ENCODE results near the gene ACSS2.

The ACSS2 gene

DNA sequence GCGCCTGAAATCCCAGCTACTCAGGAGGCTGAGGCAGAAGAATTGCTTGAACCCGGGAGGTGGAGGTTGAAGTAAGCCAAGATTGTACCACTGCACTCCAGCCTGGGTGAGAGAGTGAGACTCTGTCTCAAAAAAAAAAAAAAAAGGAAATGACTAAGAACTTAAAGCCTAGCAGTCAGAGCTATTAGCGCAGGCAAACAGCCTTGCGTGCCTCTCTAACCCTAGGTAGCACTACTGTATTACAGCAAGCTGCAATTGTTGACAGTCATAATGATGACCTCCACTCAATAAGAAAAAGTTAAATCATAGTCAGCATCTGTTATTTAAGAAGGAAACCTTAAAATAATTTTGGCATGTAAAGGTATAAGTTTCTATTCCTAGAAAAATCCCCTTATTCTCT, 64.8 kb downstream of the ACSS2 start:
- no peak overlapping the region for H3K4me3 ChIP-seq (IDR thresholded peaks at IDR 0.05; ENCODE audit: insufficient read depth, low read depth, low read length)
- H3K27ac ChIP-seq: no peak overlapping the region
- H3K36me3 ChIP-seq (ENCODE audit: insufficient read depth): no peaks in the 10 kb centered on the region
- H3K4me1 ChIP-seq (ENCODE audit: low read depth, poor library complexity, severe bottlenecking): peaks cover 17% of the 10 kb centered on the region
- no peaks in the 10 kb centered on the region for H3K79me2 ChIP-seq (ENCODE audit: insufficient read depth, low read depth)
- no peaks in the 10 kb centered on the region for H4K20me1 ChIP-seq (ENCODE audit: insufficient read depth)
- H2AFZ ChIP-seq (ENCODE audit: low read depth): no peak overlapping the region
- H3K9ac ChIP-seq: no peak overlapping the region
- TF ChIP-seq, protein P1, sequence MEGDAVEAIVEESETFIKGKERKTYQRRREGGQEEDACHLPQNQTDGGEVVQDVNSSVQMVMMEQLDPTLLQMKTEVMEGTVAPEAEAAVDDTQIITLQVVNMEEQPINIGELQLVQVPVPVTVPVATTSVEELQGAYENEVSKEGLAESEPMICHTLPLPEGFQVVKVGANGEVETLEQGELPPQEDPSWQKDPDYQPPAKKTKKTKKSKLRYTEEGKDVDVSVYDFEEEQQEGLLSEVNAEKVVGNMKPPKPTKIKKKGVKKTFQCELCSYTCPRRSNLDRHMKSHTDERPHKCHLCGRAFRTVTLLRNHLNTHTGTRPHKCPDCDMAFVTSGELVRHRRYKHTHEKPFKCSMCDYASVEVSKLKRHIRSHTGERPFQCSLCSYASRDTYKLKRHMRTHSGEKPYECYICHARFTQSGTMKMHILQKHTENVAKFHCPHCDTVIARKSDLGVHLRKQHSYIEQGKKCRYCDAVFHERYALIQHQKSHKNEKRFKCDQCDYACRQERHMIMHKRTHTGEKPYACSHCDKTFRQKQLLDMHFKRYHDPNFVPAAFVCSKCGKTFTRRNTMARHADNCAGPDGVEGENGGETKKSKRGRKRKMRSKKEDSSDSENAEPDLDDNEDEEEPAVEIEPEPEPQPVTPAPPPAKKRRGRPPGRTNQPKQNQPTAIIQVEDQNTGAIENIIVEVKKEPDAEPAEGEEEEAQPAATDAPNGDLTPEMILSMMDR (conservative IDR thresholded peaks at IDR 0.05; ENCODE audit: low read depth, low read length): no peak
- H3K4me2 ChIP-seq: no peak overlapping the region
- H3K27me3 ChIP-seq (ENCODE audit: insufficient read depth, low read depth): no peaks in the 10 kb centered on the region

- Histone ChIP-seq H3K4me2 (no peak overlapping the region), H3K9ac (no peak overlapping the region), H3K27me3 (ENCODE audit: insufficient read depth, low read depth) (no peaks in the 10 kb centered on the region), H2AFZ (ENCODE audit: low read depth) (no peak overlapping the region), H3K36me3 (ENCODE audit: insufficient read depth) (no peaks in the 10 kb centered on the region), H3K27ac (no peak overlapping the region), H3K4me3 (IDR thresholded peaks at IDR 0.05; ENCODE audit: insufficient read depth, low read depth, low read length) (no peak overlapping the region), H4K20me1 (ENCODE audit: insufficient read depth) (no peaks in the 10 kb centered on the region), H3K4me1 (ENCODE audit: low read depth, poor library complexity, severe bottlenecking) (peaks cover 17% of the 10 kb centered on the region), H3K79me2 (ENCODE audit: insufficient read depth, low read depth) (no peaks in the 10 kb centered on the region)
- TF ChIP-seq, protein P1 (conservative IDR thresholded peaks at IDR 0.05; ENCODE audit: low read depth, low read length): no peak
Measured at GRCh38 chr20:34942301-34942700, 65.9 kb downstream of the ACSS2 start.

- no peak overlapping the region for H3K4me3 ChIP-seq (IDR thresholded peaks at IDR 0.05; ENCODE audit: insufficient read depth, low read depth, low read length)
- TF ChIP-seq, protein P1 (conservative IDR thresholded peaks at IDR 0.05; ENCODE audit: low read depth, low read length): no peak
Measured at GRCh38 chr20:34943808-34944567, 67.6 kb downstream of the ACSS2 start.

GRCh38 chr20:34945315-34946077, 69.1 kb downstream of the ACSS2 start:
- no peaks in the 10 kb centered on the region for H3K27me3 ChIP-seq (ENCODE audit: insufficient read depth, low read depth)
- no peak overlapping the region for H2AFZ ChIP-seq (ENCODE audit: low read depth)
- H3K27ac ChIP-seq: no peak overlapping the region
- H4K20me1 ChIP-seq (ENCODE audit: insufficient read depth): no peaks in the 10 kb centered on the region
- H3K9ac ChIP-seq: no peak overlapping the region
- peaks cover 9% of the 10 kb centered on the region for H3K4me1 ChIP-seq (ENCODE audit: low read depth, poor library complexity, severe bottlenecking)
- TF ChIP-seq, protein P1 (conservative IDR thresholded peaks at IDR 0.05; ENCODE audit: low read depth, low read length): no peak
- no peaks in the 10 kb centered on the region for H3K79me2 ChIP-seq (ENCODE audit: insufficient read depth, low read depth)
- H3K4me3 ChIP-seq (IDR thresholded peaks at IDR 0.05; ENCODE audit: insufficient read depth, low read depth, low read length): no peak overlapping the region
- H3K4me2 ChIP-seq: no peak overlapping the region
- no peaks in the 10 kb centered on the region for H3K36me3 ChIP-seq (ENCODE audit: insufficient read depth)

More at GRCh38 chr20:34943808-34944567, 67.6 kb downstream of the ACSS2 start:
- Histone ChIP-seq H4K20me1 (ENCODE audit: insufficient read depth) (no peaks in the 10 kb centered on the region), H3K9ac (no peak overlapping the region), H3K4me2 (no peak overlapping the region), H3K27me3 (ENCODE audit: insufficient read depth, low read depth) (no peaks in the 10 kb centered on the region), H3K79me2 (ENCODE audit: insufficient read depth, low read depth) (no peaks in the 10 kb centered on the region), H3K27ac (no peak overlapping the region), H3K36me3 (ENCODE audit: insufficient read depth) (no peaks in the 10 kb centered on the region), H3K4me1 (ENCODE audit: low read depth, poor library complexity, severe bottlenecking) (peaks cover 17% of the 10 kb centered on the region), H2AFZ (ENCODE audit: low read depth) (no peak overlapping the region)

All from KMS-11 (cell line).